Renal pelvis (tissue), 4 donors: ENCODE measurements around the gene SLC12A5. TPM values are rescaled to one million over a fixed set of nuclear protein-coding genes. Genes with fewer than 3 reads are reported as not detected.

Experiments used
- DNase-seq: peaks from one replicate; pipeline ENCODE4 v3.0.0-alpha.2; 2013
- polyA plus RNA-seq, 3 donors: library from polyadenylated mRNA; unstranded; fragments of 120-200 nt; gene quantifications; one replicate each; pipeline ENCODE4 v1.2.1, GENCODE V29; 2013; ENCODE audit not compliant: insufficient read length in 3 of 3

The SLC12A5 gene
- polyA plus RNA-seq, 3 donors: 2.3 to 3.4 (median 3.0) TPM

- no peak for DNase-seq
Observed at GRCh38 chr20:46104262-46104661, 75.2 kb downstream of the SLC12A5 start.

- no peak for DNase-seq
Observed at GRCh38 chr20:46107061-46107460, 78.0 kb downstream of the SLC12A5 start.

DNA sequence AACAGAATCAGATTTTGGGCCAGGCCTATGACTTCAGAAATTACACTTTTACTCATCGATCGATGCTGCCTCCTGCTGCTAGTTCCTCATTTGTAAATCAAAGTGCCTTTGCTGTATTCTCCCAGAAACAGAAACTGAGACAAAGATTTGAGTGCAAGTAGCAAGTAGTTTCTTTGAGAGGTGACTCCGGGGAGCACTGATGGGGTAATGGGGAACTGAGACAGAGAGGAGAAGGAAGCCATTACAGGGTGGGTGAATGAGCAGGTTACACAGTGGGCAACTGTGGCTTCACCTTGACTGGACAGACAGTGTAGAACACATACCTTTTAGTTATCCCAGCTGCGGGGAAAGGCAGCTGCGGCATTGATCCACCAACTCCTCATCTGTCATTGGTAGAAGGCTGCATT, 79.4 kb downstream of the SLC12A5 start:
- DNase-seq: no peak

DNA sequence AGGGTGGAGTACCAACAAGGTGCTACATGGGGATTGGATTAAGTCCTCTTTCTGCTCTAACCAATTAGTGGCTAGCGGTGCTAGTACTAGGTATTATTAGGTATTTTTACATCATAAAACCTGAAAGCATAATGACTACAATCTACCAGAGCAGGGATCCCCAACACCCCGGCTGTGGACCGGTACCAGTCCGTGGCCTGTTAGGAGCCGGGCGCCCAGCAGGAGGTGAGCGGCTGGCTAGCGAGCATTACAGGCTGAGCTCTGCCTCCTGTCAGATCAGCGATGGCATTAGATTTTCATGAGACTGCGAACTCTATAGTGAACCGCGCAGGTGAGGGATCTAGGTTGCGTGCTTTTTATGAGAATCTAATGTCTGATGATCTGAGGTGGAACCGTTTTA, 80.0 kb downstream of the SLC12A5 start:
- DNase-seq: no peak

Other genes with a start within 250 kb of the SLC12A5 start
- 1 to 10 TPM in 2 of 3 donors, under 1 TPM in 1; 0.36 to 1.6 (median 1.4) TPM for gene WFDC3, start 237.3 kb upstream of the SLC12A5 start, polyA plus RNA-seq
- gene DNTTIP1, start 237.3 kb upstream of the SLC12A5 start, polyA plus RNA-seq: 10 to 100 TPM; 34.8 to 40.1 (median 39.3) TPM
- 10 to 100 TPM; 60.5 to 78.8 (median 73.0) TPM for gene UBE2C, start 216.6 kb upstream of the SLC12A5 start, polyA plus RNA-seq
- gene TNNC2, start 201.9 kb upstream of the SLC12A5 start, polyA plus RNA-seq: 1 to 10 TPM in 1 of 3 donors, under 1 TPM in 2; 0.39 to 3.7 (median 0.66) TPM
- gene SNX21, start 195.4 kb upstream of the SLC12A5 start, polyA plus RNA-seq: 10 to 100 TPM; 16.1 to 18.4 (median 16.2) TPM
- gene ACOT8, start 171.8 kb upstream of the SLC12A5 start, polyA plus RNA-seq: 10 to 100 TPM; 27.0 to 29.8 (median 28.1) TPM
- 1 to 10 TPM; 5.9 to 6.5 (median 6.1) TPM for gene ZSWIM3, start 171.6 kb upstream of the SLC12A5 start, polyA plus RNA-seq
- gene ZSWIM1, start 148.0 kb upstream of the SLC12A5 start, polyA plus RNA-seq: 10 to 100 TPM; 16.6 to 21.3 (median 17.1) TPM
- gene SPATA25, start 141.6 kb upstream of the SLC12A5 start, polyA plus RNA-seq: 1 to 10 TPM; 3.5 to 9.4 (median 8.2) TPM
- gene NEURL2, start 138.0 kb upstream of the SLC12A5 start, polyA plus RNA-seq: 10 to 100 TPM in 2 of 3 donors, 1 to 10 TPM in 1; 8.8 to 10.2 (median 10.1) TPM
- 100 to 1,000 TPM; 126 to 146 (median 146) TPM for gene CTSA, start 137.9 kb upstream of the SLC12A5 start, polyA plus RNA-seq
- 100 to 1,000 TPM; 140 to 161 (median 155) TPM for gene PLTP, start 117.1 kb upstream of the SLC12A5 start, polyA plus RNA-seq
- gene PCIF1, start 94.5 kb upstream of the SLC12A5 start, polyA plus RNA-seq: 10 to 100 TPM; 46.1 to 56.9 (median 53.1) TPM
- 10 to 100 TPM; 15.1 to 19.1 (median 15.6) TPM for gene ZNF335, start 57.0 kb upstream of the SLC12A5 start, polyA plus RNA-seq
- gene MMP9, start 20.3 kb upstream of the SLC12A5 start, polyA plus RNA-seq: 1 to 10 TPM in 1 of 3 donors, under 1 TPM in 2; 0.34 to 1.0 (median 0.35) TPM
- gene NCOA5, start 60.7 kb downstream of the SLC12A5 start, polyA plus RNA-seq: 10 to 100 TPM; 60.7 to 62.7 (median 60.8) TPM
- 1 to 10 TPM; 3.8 to 5.7 (median 5.5) TPM for gene CD40, start 89.1 kb downstream of the SLC12A5 start, polyA plus RNA-seq